K562 (cell line): ENCODE measurements around the gene CNTFR. TPM values are rescaled to one million over a fixed set of nuclear protein-coding genes. Genes with fewer than 3 reads are reported as not detected.

Experiments used
- ATAC-seq: fragments of 200-7000 bp; cut with Tn5 transposase; 3 replicates; pipeline ENCODE4 v1.9.1; 2020; ENCODE audit warnings: moderate library complexity
- BruUV-seq: library from RNA; stranded (reverse); fragments of 400-500 nt; replicated peaks from 2 replicates; lab custom pipeline; 2021; lab: Mats Ljungman, UMichigan
- CTCF ChIA-PET: fragments of 300-600 bp; formaldehyde crosslinking; extraction: SDS; loops from one replicate; lab custom pipeline; 2021; ENCODE audit warnings: low intra/inter-chr PET ratio; lab: Yijun Ruan, JAX
- POLR2A ChIA-PET: fragments of 300-600, 350-650 bp; sonication (Branson Sonifier 250); formaldehyde crosslinking; extraction: SDS; loops from one replicate; lab custom pipeline; 2021; ENCODE audit warnings: antibody characterized with exemption, inconsistent platforms; lab: Yijun Ruan, JAX
- DNase-seq, 4 experiments: peaks; one replicate each; pipeline versions ENCODE4 v3.0.0 to v3.0.0-alpha.2; 2011 to 2018; ENCODE audit warnings: low spot score in 3 of 4, mixed read lengths in 3 of 4; ENCODE audit errors: extremely low read depth in 1 of 4
- FAIRE-seq: peaks from 2 replicates; lab custom pipeline; 2011; peaks lifted over from hg19 to GRCh38; lab: Jason Lieb, UNC
- H2AFZ ChIP-seq: 2 replicates; pipeline ENCODE4 v1.6.0; 2011; ENCODE audit warnings: low read depth, low read length, control low read depth, inconsistent platforms
- H3K27ac ChIP-seq: fragments of 200-600 bp; 3 replicates; pipeline ENCODE4 v1.8.0; 2011; ENCODE audit warnings: low read depth, mild to moderate bottlenecking, control low read depth, inconsistent platforms, low read length, moderate library complexity, mixed read lengths; ENCODE audit errors: extremely low read depth
- H3K27me3 ChIP-seq, 2 experiments: fragments of 300-600 bp in 1 of 2; 2 replicates in 1 of 2; 3 replicates in 1 of 2; pipeline versions ENCODE4 v1.6.0 to v1.8.0; 2011; ENCODE audit warnings: inconsistent platforms in 2 of 2, low read length in 2 of 2, mild to moderate bottlenecking in 1 of 2, mixed read lengths in 1 of 2, moderate library complexity in 1 of 2; ENCODE audit not compliant: control insufficient read depth in 2 of 2, insufficient read depth in 2 of 2
- H3K36me3 ChIP-seq: fragments of 300-600 bp; 3 replicates; pipeline ENCODE4 v1.8.0; 2011; ENCODE audit warnings: mild to moderate bottlenecking, low read length, inconsistent platforms; ENCODE audit not compliant: control insufficient read depth, insufficient read depth
- H3K4me1 ChIP-seq, 2 experiments: fragments of 200-600 bp in 1 of 2; replicated peaks in 1 of 2; 2 replicates in 1 of 2; 3 replicates in 1 of 2; pipeline versions ENCODE4 v1.5.1 to v1.8.0; 2011; ENCODE audit warnings: inconsistent platforms in 2 of 2, low read length in 2 of 2, mild to moderate bottlenecking in 1 of 2, mixed read lengths in 1 of 2, moderate library complexity in 1 of 2; ENCODE audit not compliant: control insufficient read depth in 2 of 2, insufficient read depth in 2 of 2
- H3K4me2 ChIP-seq: 2 replicates; pipeline ENCODE4 v1.6.1; 2011; ENCODE audit warnings: low read length, control low read depth, inconsistent platforms, mixed read lengths; ENCODE audit not compliant: insufficient read depth
- H3K4me3 ChIP-seq: fragments of 200-600 bp; sonication (generic), shearing (Covaris generic); 2 replicates; pipeline ENCODE4 v1.5.1; 2016; ENCODE audit warnings: control low read depth, inconsistent platforms
- H3K79me2 ChIP-seq: fragments of 200-600 bp; 3 replicates; pipeline ENCODE4 v1.8.0; 2011; ENCODE audit warnings: low read length, inconsistent platforms; ENCODE audit not compliant: control insufficient read depth, insufficient read depth
- H3K9ac ChIP-seq, 2 experiments: 2 replicates each; pipeline versions ENCODE4 v1.6.0 to v1.6.1; 2011; ENCODE audit warnings: low read depth in 2 of 2, low read length in 2 of 2, control low read depth in 1 of 2, inconsistent platforms in 1 of 2, mild to moderate bottlenecking in 1 of 2, mixed read lengths in 1 of 2; ENCODE audit not compliant: insufficient read depth in 1 of 2
- H3K9me1 ChIP-seq: one replicate; pipeline ENCODE4 v1.6.0; 2011; ENCODE audit warnings: inconsistent platforms, mild to moderate bottlenecking, low read length, moderate library complexity; ENCODE audit not compliant: control insufficient read depth, insufficient read depth
- H3K9me3 ChIP-seq: replicated peaks from 2 replicates; pipeline ENCODE4 v1.5.1; 2011; ENCODE audit warnings: low read depth, low read length, inconsistent platforms; ENCODE audit not compliant: control insufficient read depth, insufficient read depth
- H4K20me1 ChIP-seq: replicated peaks from 2 replicates; pipeline ENCODE4 v1.6.1; 2011; ENCODE audit warnings: low read length, inconsistent platforms, mixed read lengths; ENCODE audit not compliant: control insufficient read depth, insufficient read depth
- RBM14 ChIP-seq: fragments of 200-400 bp; formaldehyde crosslinking; IDR thresholded peaks from 2 replicates; pipeline ENCODE4 v1.6.1; 2018; ENCODE audit warnings: low read depth, mild to moderate bottlenecking, low read length, moderate library complexity, borderline replicate concordance; ENCODE audit not compliant: insufficient read depth
- RBM25 ChIP-seq: fragments of 200-400 bp; formaldehyde crosslinking; IDR thresholded peaks from 2 replicates; pipeline ENCODE4 v1.6.1; 2018; ENCODE audit warnings: low read length, low read depth, moderate library complexity; ENCODE audit not compliant: severe bottlenecking
- RCOR1 ChIP-seq, 2 experiments: IDR thresholded peaks; 2 replicates each; pipeline ENCODE4 v1.6.1; 2012; ENCODE audit warnings: low read depth in 2 of 2, low read length in 2 of 2, borderline replicate concordance in 1 of 2, improper control_type of control experiment in 1 of 2
- WGBS: fragments of 100-300 bp; shearing (Covaris generic); methylation state at CpG from one replicate; pipeline ENCODE4 v1.1.6; 2016; ENCODE audit warnings: low coverage, mixed read lengths; ENCODE audit not compliant: insufficient coverage; ENCODE audit errors: missing lambda C conversion rate; 5-methylcytosine and 5-hydroxymethylcytosine counted together
- in situ Hi-C: fragments of 300-500 bp; cut with MboI; formaldehyde crosslinking; loops from 4 replicates; pipeline ENCODE4 v1.15.0; 2018; ENCODE audit warnings: inconsistent platforms, mixed read lengths
- intact Hi-C: fragments of 100-400 bp; cut with micrococcal nuclease; formaldehyde crosslinking; loops from 2 replicates; pipeline ENCODE4 v1.14.2; 2022
- polyA plus RNA-seq, 8 experiments: library from polyadenylated mRNA; depleted of rRNA in 4 of 8; stranded (reverse) in 5 of 8; unstranded in 3 of 8; fragments of >200 nt; fragmentation: Nextera tagmentation in 2 of 8; fragmentation: Illumina TruSeq in 1 of 8; extraction: Ambion mirVana in 2 of 8; extraction: Trizol in 1 of 8; gene quantifications; 2 replicates each; pipeline versions ENCODE4 v1.2.1 to v1.2.3, GENCODE V29; 2011 to 2014; ENCODE audit warnings: inconsistent platforms in 1 of 8, missing spikeins in 1 of 8
- total RNA-seq, 7 experiments: library from RNA; depleted of rRNA in 6 of 7; stranded (reverse); fragments of >200 nt in 6 of 7; fragmentation: Illumina TruSeq in 2 of 7; extraction: Trizol in 2 of 7; gene quantifications; 2 replicates each; pipeline versions ENCODE4 v1.2.1 to v1.2.3, GENCODE V29; 2011 to 2021; ENCODE audit warnings: low replicate concordance in 1 of 7

The CNTFR gene
- total and polyA plus RNA-seq, 9 of the 15 experiments (the other 6 are each of a cell fraction or from before 2014, with no cell fraction given), result not detected

DNA sequence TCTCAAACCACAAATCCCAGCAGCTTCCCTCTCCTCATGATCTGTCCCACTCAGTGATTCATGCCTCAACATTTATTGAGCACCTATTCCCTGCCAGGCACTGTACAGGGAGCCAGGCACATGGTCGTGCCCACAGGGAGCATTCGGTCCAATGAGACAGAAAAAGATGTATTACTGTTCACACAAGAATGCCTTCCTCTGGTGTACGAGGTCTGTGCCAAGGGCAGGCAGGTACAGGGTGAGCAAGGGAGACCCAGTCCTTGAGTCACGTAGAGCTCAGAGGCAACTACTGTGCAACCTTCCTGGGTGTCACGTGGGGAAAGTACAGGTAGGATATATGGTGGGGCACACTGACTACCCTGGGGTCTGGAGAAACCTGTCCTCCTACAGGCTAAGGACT lies 4.6 kb downstream of the CNTFR start:
- POLR2A ChIA-PET, result interaction anchor here (0.6 kb wide), 1 partner anchor 10 kb away, joined by 3 read pairs; no protein-coding TSS in a partner anchor
- no peak for DNase-seq
- Histone ChIP-seq H3K4me3 (no peak overlapping the region), H3K4me2 (no peak overlapping the region), H3K9ac (no peak overlapping the region), H2AFZ (no peak overlapping the region), H3K79me2 (no peaks in the 10 kb centered on the region), H3K27me3 (peaks cover 6 to 43% of the 10 kb centered on the region in 2 experiments; a peak in 4 of 5 replicates), H4K20me1 (peaks cover 9% of the 10 kb centered on the region; the same call in 1 of the 2 replicates), H3K4me1 (peaks cover 0 to 15% of the 10 kb centered on the region in 2 experiments; a peak in 2 of 5 replicates), H3K27ac (no peak overlapping the region), H3K36me3 (no peaks in the 10 kb centered on the region), H3K9me1 (no peaks in the 10 kb centered on the region), H3K9me3 (no peaks in the 10 kb centered on the region)
- in situ Hi-C loops, result no loop called here
- no TSS peak for BruUV-seq
- no peak for TF ChIP-seq RBM25
- WGBS, result 0% methylated on average over 5 of the region's 5 CpGs
- ATAC-seq, result no peak
- no peak for FAIRE-seq
- intact Hi-C loops, result no loop called here
- CTCF ChIA-PET, result no interaction called here

DNA sequence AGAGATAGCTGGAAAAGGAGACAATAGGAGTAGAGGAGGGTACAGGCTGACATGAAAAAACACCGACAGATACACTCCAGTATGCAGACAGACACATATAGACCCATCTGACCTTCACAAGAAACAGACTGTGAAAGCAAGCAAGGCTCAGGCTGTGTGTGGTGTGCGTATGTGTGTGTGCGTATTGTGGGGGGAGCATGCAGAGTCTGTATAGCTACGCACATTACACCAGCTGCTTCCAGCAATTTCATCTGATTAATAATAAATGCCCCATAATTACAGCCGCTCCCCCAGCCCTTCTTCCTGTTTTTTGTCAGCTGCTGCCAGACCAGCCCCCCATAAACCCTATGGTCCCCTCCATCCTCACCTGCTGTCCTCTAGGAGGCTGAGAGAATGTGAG lies 6.7 kb downstream of the CNTFR start:
- no peak for DNase-seq
- POLR2A ChIA-PET, result interaction anchor here (0.7 to 1.7 kb wide), 3 partner anchors 37 to 133 kb away, joined by 3 to 6 read pairs (median 4); no protein-coding TSS in a partner anchor
- Histone ChIP-seq H4K20me1 (peaks cover 2% of the 10 kb centered on the region; the same call in 1 of the 2 replicates), H3K4me3 (no peak overlapping the region), H3K27ac (no peak overlapping the region)
- in situ Hi-C loops, result no loop called here
- no peak for FAIRE-seq
- no peak for ATAC-seq
- no TSS peak for BruUV-seq
- TF ChIP-seq RCOR1 (IDR thresholded peaks at IDR 0.05; ENCODE audit: borderline replicate concordance in 1 of 2, low read depth in 2 of 2, low read length in 2 of 2), result no peak
- TF ChIP-seq RBM14, result no peak
- TF ChIP-seq, all 486 proteins: peak for 0
- Histone ChIP-seq H3K4me1 (peaks cover 0 to 7% of the 10 kb centered on the region in 2 experiments; a peak in 2 of 5 replicates), H3K79me2 (no peaks in the 10 kb centered on the region), H3K9me1 (no peaks in the 10 kb centered on the region), H3K9ac (no peak overlapping the region), H2AFZ (no peak overlapping the region), H3K27me3 (peaks cover 10 to 45% of the 10 kb centered on the region in 2 experiments; a peak in 4 of 5 replicates), H3K9me3 (no peaks in the 10 kb centered on the region), H3K36me3 (no peaks in the 10 kb centered on the region), H3K4me2 (no peak overlapping the region)
- whole genome bisulfite sequencing, result 4% methylated on average over 5 of the region's 5 CpGs
- CTCF ChIA-PET, result no interaction called here
- intact Hi-C loops, result no loop called here
